Upper lobe of right lung (tissue), 1 donor: ENCODE data around the gene EXOC2. TPM values are rescaled to one million over a fixed set of nuclear protein-coding genes. Genes with fewer than 3 reads are reported as not detected.

ENCODE experiments used
- ATAC-seq: fragments of 200-7000 bp; cut with Tn5 transposase; one replicate; pipeline ENCODE4 v1.9.1; 2020; ENCODE audit warnings: mild to moderate bottlenecking, moderate library complexity
- DNase-seq: peaks from one replicate; pipeline ENCODE4 v3.0.0-alpha.2; 2020
- H3K27ac ChIP-seq: fragments of 200-600 bp; one replicate; pipeline ENCODE4 v1.8.0; 2022
- H3K27me3 ChIP-seq: fragments of 200-600 bp; one replicate; pipeline ENCODE4 v1.8.0; 2022; ENCODE audit warnings: mild to moderate bottlenecking
- H3K36me3 ChIP-seq: fragments of 200-600 bp; one replicate; pipeline ENCODE4 v1.8.0; 2022
- H3K4me1 ChIP-seq: fragments of 200-600 bp; one replicate; pipeline ENCODE4 v1.8.0; 2022
- H3K4me3 ChIP-seq: fragments of 200-600 bp; one replicate; pipeline ENCODE4 v1.8.0; 2022; ENCODE audit warnings: mild to moderate bottlenecking
- H3K9me3 ChIP-seq: fragments of 200-600 bp; one replicate; pipeline ENCODE4 v1.8.0; 2022
- intact Hi-C: fragments of 100-400 bp; cut with DNase I; formaldehyde crosslinking; loops from one replicate; pipeline ENCODE4 v1.11.0; 2022
- total RNA-seq: library from RNA; stranded (reverse); fragmentation: NEBNext Ultra II Directional; extraction: Animal tissue kit (Norgen Biotek cat#: 25700); gene quantifications from one replicate; pipeline ENCODE4 v1.2.1, GENCODE V29; 2021
- TF ChIP-seq, protein P1 (sequence below): fragments of 200-600 bp; IDR thresholded peaks from one replicate; pipeline ENCODE4 v1.8.0; 2022; ENCODE audit warnings: antibody characterized with exemption
- donor health status: DM: no; HTN: yes; CAD: no; lungs with severe emphysema.

Gene EXOC2
- total RNA-seq, 1 donor from 2014 or later = 31.2 TPM

GRCh38 chr6:504446-504980 is 188.4 kb downstream of the EXOC2 start:
- Histone ChIP-seq H3K4me1 (no peaks in the 10 kb centered on the region), H3K27ac (no peak overlapping the region), H3K27me3 (no peaks in the 10 kb centered on the region), H3K9me3 (no peaks in the 10 kb centered on the region), H3K36me3 (peaks cover 7% of the 10 kb centered on the region), H3K4me3 (no peak overlapping the region)
- TF ChIP-seq, protein P1, sequence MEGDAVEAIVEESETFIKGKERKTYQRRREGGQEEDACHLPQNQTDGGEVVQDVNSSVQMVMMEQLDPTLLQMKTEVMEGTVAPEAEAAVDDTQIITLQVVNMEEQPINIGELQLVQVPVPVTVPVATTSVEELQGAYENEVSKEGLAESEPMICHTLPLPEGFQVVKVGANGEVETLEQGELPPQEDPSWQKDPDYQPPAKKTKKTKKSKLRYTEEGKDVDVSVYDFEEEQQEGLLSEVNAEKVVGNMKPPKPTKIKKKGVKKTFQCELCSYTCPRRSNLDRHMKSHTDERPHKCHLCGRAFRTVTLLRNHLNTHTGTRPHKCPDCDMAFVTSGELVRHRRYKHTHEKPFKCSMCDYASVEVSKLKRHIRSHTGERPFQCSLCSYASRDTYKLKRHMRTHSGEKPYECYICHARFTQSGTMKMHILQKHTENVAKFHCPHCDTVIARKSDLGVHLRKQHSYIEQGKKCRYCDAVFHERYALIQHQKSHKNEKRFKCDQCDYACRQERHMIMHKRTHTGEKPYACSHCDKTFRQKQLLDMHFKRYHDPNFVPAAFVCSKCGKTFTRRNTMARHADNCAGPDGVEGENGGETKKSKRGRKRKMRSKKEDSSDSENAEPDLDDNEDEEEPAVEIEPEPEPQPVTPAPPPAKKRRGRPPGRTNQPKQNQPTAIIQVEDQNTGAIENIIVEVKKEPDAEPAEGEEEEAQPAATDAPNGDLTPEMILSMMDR = no peak
- DNase-seq (no peak), ATAC-seq (no peak)
- intact Hi-C loops = no loop called here

DNA sequence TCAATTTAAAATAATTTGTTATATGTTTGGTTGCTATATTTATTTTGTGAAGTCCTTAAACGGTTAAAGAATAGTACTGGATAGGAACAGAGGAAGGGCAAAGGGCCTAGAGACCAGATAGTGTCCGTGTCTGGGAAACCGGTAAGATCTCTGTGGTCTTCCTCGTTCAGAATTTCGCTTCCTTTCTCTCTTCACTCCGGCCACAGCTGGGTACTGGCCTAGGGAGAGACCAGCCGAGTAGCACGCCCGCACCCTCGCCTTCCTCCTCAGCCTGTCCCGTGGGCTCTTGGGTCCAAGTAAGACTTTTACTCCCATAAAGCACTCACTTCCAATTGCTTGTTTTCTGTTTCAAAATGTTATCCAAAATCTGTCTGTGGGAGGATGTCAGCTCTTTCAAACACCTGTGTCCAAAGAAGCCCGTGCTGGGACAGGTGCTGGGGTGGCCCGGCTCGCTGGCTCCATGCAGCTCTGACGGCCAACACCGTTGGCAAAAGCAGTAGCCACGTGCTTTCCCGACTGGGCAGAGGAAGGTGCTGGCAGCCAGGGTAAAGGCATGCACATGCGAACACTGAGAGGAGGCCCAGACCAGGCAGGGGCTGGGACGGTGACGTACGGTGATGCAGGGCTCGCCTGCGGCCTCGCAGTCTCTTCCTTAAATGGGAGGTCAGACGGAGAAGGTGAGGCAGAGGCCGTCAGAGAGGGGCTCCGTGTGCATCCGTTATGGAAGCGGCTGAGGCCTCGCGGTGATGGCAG is 189.2 kb downstream of the EXOC2 start:
- no peak for ATAC-seq
- no peaks in the 10 kb centered on the region for H3K27me3 ChIP-seq

GRCh38 chr6:502761-503160 is 190.2 kb downstream of the EXOC2 start:
- H3K4me1 ChIP-seq = no peaks in the 10 kb centered on the region
- H3K27me3 ChIP-seq = no peaks in the 10 kb centered on the region
- no peaks in the 10 kb centered on the region for H3K9me3 ChIP-seq
- TF ChIP-seq, protein P1 = no peak
- H3K27ac ChIP-seq = no peak overlapping the region
- ATAC-seq (no peak), DNase-seq (no peak)
- H3K36me3 ChIP-seq = peaks cover 7% of the 10 kb centered on the region
- no peak overlapping the region for H3K4me3 ChIP-seq
- intact Hi-C loops = no loop called here

More for the DNA sequence above, 189.2 kb downstream of the EXOC2 start:
- Histone ChIP-seq H3K4me1 (no peaks in the 10 kb centered on the region), H3K4me3 (no peak overlapping the region), H3K9me3 (no peaks in the 10 kb centered on the region), H3K36me3 (peaks cover 7% of the 10 kb centered on the region), H3K27ac (no peak overlapping the region)
- DNase-seq = no peak
- intact Hi-C loops = no loop called here
- TF ChIP-seq, protein P1 = no peak

DNA sequence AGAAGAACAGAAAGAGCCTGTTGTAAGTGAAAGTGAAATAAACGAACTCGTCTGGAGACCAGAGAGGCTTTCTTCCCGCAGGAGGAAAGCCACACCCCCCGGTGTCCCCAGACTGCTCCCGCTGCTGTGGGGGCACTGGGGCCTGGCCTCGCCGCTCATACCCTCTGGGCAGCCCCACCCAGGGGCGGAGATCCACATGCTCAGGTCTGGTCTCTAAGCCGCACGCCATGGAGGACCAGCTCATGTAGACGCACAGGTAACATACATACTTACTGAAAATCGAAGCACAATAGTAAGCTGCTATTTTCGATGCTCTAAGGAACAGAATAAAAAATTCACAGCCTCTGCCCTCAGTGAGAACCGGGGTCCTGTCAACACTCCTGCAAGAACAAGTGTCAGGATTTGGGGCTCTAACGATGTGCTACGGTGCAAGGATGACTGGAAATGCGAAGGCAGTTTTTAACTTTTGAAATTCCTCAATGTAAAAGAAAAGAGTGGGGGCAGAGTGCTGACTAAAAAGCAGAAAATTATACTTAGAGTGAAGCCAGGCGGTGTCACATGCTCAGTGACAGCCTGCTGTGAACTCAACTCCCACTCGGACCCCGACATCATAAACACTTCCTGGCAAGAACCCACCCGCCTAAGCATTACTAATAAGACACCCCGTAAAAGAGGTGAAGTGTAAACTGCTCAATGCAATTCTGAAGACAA is 190.9 kb downstream of the EXOC2 start:
- Histone ChIP-seq H3K27ac (no peak overlapping the region), H3K27me3 (no peaks in the 10 kb centered on the region), H3K4me3 (peak overlapping the region; percentile 19)

DNA sequence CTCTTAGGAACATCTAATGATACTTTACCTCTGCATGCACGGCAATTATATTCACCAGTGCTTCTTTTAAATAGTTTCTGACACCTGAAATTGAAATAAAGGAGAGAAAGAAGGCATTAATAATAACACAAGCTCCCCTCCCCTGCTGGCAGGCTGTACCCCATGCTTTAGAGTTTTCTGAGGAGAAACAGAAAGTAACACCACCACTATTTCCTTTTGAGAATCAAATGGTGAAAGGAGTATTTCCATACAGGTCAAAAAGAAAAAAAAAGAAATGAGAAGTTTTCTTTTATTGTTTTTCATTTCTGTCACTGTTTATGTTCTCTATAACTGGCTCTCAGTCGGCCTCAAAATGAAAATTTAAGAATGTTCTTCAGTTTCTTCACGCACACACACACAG is 193.3 kb downstream of the EXOC2 start:
- no peaks in the 10 kb centered on the region for H3K27me3 ChIP-seq
- TF ChIP-seq, protein P1 = no peak
- H3K4me3 ChIP-seq = no peak overlapping the region
- DNase-seq = no peak
- no peak for ATAC-seq
- H3K4me1 ChIP-seq = no peaks in the 10 kb centered on the region
- H3K9me3 ChIP-seq = no peaks in the 10 kb centered on the region
- intact Hi-C loops = no loop called here
- peaks cover 26% of the 10 kb centered on the region for H3K36me3 ChIP-seq
- H3K27ac ChIP-seq = no peak overlapping the region

More for the DNA sequence above, 190.9 kb downstream of the EXOC2 start:
- H3K9me3 ChIP-seq = no peaks in the 10 kb centered on the region
- TF ChIP-seq, protein P1 = no peak
- ATAC-seq (no peak), DNase-seq (no peak)
- H3K36me3 ChIP-seq = peaks cover 9% of the 10 kb centered on the region
- intact Hi-C loops = no loop called here
- H3K4me1 ChIP-seq = no peaks in the 10 kb centered on the region
